Measurements from ENCODE around the gene GSKIP.

The GSKIP gene

DNA sequence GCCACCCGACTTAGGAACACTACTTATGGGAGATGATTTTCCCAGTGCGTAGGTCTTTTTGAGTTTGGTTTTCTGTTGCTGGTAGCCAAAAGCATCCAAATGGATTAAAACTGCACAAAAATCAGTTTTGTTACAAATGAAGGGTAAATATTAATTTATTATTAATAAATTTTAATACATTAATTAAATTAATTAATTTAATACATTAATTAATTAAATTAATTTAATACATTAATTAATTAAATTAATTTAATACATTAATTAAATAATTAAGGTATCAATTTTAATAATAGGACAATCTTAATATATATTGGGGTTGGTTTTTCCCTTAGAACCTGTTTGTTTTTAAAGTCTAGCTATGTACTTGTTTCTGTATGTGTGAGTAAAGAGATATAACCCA, 52.2 kb downstream of the GSKIP start:
- DNase-seq (ENCODE audit: extremely low read depth in 1 of 2, low read depth in 1 of 2): no peak

- DNase-seq (ENCODE audit: extremely low read depth in 1 of 2, low read depth in 1 of 2): no peak
Observed at GRCh38 chr14:96416292-96416691, 53.0 kb downstream of the GSKIP start.

- no peak for DNase-seq (ENCODE audit: extremely low read depth in 1 of 2, low read depth in 1 of 2)
Observed at GRCh38 chr14:96417254-96417653, 53.9 kb downstream of the GSKIP start.

DNA sequence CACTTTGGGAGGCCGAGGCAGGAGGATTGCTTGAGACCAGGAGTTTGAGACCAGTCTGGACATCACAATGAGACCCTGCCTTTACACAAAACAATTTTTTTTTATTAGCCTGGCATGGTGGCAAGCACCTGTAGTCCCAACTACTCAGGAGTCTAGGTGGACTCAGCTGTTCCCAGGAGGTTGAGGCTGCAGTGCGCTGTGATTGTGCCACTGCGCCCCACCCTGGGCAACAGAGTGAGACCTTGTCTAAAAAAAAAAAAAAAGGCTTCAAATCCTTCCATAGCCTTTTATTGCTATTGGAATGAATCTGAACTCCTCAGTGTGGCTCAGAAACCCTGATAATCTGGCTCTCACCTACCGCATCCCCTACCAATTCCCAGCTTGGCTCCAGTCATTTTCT, 54.7 kb downstream of the GSKIP start:
- DNase-seq (ENCODE audit: extremely low read depth in 1 of 2, low read depth in 1 of 2): no peak

GRCh38 chr14:96421236-96421635, 57.9 kb downstream of the GSKIP start:
- DNase-seq (ENCODE audit: extremely low read depth in 1 of 2, low read depth in 1 of 2): no peak

- no peak for DNase-seq (ENCODE audit: extremely low read depth in 1 of 2, low read depth in 1 of 2)
Observed at GRCh38 chr14:96422992-96423391, 59.7 kb downstream of the GSKIP start.

GRCh38 chr14:96423446-96424108, 60.3 kb downstream of the GSKIP start:
- no peak for DNase-seq (ENCODE audit: extremely low read depth in 1 of 2, low read depth in 1 of 2)

DNA sequence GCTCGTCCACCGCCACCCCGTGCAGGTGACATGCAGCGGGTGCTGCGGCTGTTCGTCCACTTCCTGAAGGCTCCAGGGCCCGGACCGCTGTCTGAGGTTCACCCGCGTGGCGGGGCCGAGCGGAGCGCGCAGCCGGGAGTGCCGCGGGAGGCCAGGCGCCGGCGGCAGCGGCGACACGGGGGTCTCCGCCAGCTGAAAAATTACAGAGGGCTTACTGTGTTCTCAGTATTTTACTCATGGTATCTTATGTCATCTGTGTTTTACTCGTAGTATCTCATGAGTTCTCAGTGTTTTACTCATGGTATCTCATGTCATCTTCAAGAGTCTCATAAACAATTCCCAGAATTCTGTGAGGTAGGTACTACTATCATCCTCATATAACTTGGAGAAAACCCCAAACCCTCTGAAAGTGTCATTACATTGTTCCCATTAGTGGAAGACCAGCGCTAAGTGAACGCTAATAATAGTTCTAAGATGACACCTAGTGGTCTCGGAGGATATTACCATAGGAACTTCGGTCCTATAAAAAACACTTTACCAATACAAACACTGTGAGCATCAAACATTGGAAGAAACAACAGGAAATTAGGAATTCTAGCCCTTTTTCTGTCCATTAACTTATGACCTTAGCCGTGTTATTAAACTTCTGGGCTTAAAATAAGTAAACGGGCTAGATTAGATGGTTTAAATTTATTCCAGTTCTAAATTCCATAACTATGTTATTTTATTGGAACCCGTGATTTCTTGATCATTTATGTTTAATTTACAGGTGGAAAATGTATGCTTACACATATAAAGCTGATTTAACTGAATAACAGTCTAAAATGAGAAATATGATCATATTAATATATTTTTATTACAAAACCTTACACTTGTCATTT, 61.0 kb downstream of the GSKIP start:
- DNase-seq (ENCODE audit: extremely low read depth in 1 of 2, low read depth in 1 of 2): no peak

GRCh38 chr14:96434040-96434439, 70.7 kb downstream of the GSKIP start:
- DNase-seq (ENCODE audit: extremely low read depth in 1 of 2, low read depth in 1 of 2): no peak

Measured in stimulated activated CD8-positive, alpha-beta memory T cell treated with anti-CD3 and anti-CD28 coated beads, Interleukin-7, amount 100 ng/mL, for 48 hours (primary cell).